ENCODE data around the gene POLR3B.
"Not testable (repeated sequence)": the region's sequence is repeated elsewhere in the genome, so short reads cannot be mapped to it uniquely, and the experiment has no call there.

DNA sequence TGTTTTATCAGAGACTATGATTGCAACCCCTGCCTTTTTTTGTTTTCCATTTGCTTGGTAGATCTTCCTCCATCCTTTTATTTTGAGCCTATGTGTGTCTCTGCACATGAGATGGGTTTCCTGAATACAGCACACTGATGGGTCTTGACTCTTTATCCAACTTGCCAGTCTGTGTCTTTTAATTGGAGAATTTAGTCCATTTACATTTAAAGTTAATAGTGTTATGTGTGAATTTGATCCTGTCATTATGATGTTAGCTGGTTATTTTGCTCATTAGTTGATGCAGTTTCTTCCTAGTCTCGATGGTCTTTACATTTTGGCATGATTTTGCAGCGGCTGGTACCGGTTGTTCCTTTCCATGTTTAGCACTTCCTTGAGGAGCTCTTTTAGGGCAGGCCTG lies 118.1 kb downstream of the POLR3B start:
- not testable (repeated sequence) for TF ChIP-seq CTCF (conservative IDR thresholded peaks at IDR 0.05; ENCODE audit: low read depth in 2 of 2); POLR2AphosphoS5 (IDR thresholded peaks at IDR 0.05; ENCODE audit: low read depth)
- TF ChIP-seq, protein P1, sequence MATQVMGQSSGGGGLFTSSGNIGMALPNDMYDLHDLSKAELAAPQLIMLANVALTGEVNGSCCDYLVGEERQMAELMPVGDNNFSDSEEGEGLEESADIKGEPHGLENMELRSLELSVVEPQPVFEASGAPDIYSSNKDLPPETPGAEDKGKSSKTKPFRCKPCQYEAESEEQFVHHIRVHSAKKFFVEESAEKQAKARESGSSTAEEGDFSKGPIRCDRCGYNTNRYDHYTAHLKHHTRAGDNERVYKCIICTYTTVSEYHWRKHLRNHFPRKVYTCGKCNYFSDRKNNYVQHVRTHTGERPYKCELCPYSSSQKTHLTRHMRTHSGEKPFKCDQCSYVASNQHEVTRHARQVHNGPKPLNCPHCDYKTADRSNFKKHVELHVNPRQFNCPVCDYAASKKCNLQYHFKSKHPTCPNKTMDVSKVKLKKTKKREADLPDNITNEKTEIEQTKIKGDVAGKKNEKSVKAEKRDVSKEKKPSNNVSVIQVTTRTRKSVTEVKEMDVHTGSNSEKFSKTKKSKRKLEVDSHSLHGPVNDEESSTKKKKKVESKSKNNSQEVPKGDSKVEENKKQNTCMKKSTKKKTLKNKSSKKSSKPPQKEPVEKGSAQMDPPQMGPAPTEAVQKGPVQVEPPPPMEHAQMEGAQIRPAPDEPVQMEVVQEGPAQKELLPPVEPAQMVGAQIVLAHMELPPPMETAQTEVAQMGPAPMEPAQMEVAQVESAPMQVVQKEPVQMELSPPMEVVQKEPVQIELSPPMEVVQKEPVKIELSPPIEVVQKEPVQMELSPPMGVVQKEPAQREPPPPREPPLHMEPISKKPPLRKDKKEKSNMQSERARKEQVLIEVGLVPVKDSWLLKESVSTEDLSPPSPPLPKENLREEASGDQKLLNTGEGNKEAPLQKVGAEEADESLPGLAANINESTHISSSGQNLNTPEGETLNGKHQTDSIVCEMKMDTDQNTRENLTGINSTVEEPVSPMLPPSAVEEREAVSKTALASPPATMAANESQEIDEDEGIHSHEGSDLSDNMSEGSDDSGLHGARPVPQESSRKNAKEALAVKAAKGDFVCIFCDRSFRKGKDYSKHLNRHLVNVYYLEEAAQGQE (IDR thresholded peaks at IDR 0.05; ENCODE audit: unreplicated experiment): not testable (repeated sequence)

All from GM23338 (cell line).